Heart left ventricle (tissue), 13 donors: ENCODE measurements around the gene LGALS9.

Experiments used
- POLR2A ChIP-seq, 2 donors: fragments of 450-650 bp; IDR thresholded peaks; one replicate each; pipeline ENCODE4 v1.6.1; 2017; ENCODE audit warnings: antibody characterized with exemption in 2 of 2, mild to moderate bottlenecking in 2 of 2, moderate library complexity in 2 of 2
- TF ChIP-seq, protein P1 (sequence below), 12 donors: fragments of 200-600 bp; sonication (generic) in 4 of 12; IDR thresholded peaks; one replicate each; pipeline versions ENCODE4 v1.5.0 to v1.8.0; 2018 to 2022; ENCODE audit warnings: antibody characterized with exemption in 12 of 12, mild to moderate bottlenecking in 5 of 12
- donor health status: ischemic (EF 13 %, LVEDD 7.1; RV severe dilation, severe dysfunction).
- donor health status: DM: no; HTN: yes; CAD: no.
- donor health status: DM: no; HTN: no; CAD: no.
- donor health status: ischemic (EF 25% LVEDD 6.9; RV normal size, moderate dysfunction).
- donor health status: ischemic (EF 25% LVEDD 5.7; RV mildly dilated, moderate dysfunction).
- donor health status: ischemic (EF 35%, LVEDD 5.7; RV mildly dilated, moderate dysfunction).
- donor health status: nonischemic (EF 11% LVEDD 7.7; RV severe dilation, severe dysfunction).
- donor health status: DM: yes; HTN: yes; CAD: no.
- donor health status: PGD.
- donor health status: ischemic (EF 29% LVEDD 5.4; RV normal size, mild dysfunction).
- donor health status: nonischemic (EF 23%, LVEDD 6.1; RV moderate dilation, normal function).

DNA sequence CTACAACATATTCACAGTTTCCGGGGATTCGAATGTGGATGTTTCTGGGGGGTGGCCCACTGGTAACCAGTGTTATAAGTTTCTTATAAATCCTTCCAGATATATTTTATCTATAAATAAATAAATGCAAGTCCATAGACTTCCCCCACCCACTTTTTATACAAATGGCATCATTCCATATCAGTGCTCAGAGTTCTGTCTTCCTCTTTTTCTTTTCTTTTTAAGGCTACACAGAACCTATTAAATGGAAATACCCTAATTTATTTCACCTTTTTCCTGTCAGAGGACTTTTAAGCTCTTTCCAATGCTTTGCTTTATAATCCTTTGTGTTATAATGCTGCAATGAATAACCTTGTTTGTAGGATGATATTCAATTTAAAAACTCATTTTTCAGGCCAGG lies 3.8 kb downstream of the LGALS9 start:
- no peak for TF ChIP-seq POLR2A (IDR thresholded peaks at IDR 0.05)
- TF ChIP-seq, protein P1, sequence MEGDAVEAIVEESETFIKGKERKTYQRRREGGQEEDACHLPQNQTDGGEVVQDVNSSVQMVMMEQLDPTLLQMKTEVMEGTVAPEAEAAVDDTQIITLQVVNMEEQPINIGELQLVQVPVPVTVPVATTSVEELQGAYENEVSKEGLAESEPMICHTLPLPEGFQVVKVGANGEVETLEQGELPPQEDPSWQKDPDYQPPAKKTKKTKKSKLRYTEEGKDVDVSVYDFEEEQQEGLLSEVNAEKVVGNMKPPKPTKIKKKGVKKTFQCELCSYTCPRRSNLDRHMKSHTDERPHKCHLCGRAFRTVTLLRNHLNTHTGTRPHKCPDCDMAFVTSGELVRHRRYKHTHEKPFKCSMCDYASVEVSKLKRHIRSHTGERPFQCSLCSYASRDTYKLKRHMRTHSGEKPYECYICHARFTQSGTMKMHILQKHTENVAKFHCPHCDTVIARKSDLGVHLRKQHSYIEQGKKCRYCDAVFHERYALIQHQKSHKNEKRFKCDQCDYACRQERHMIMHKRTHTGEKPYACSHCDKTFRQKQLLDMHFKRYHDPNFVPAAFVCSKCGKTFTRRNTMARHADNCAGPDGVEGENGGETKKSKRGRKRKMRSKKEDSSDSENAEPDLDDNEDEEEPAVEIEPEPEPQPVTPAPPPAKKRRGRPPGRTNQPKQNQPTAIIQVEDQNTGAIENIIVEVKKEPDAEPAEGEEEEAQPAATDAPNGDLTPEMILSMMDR (IDR thresholded peaks at IDR 0.05): no peak
